ENCODE measurements around the gene C3orf20. TPM values are rescaled to one million over a fixed set of nuclear protein-coding genes. Genes with fewer than 3 reads are reported as not detected.

Gene C3orf20
- total and polyA plus RNA-seq, 9 of the 15 experiments (the other 6 are each of a cell fraction or from before 2014, with no cell fraction given) = 0.04 TPM; not detected in 8

DNA sequence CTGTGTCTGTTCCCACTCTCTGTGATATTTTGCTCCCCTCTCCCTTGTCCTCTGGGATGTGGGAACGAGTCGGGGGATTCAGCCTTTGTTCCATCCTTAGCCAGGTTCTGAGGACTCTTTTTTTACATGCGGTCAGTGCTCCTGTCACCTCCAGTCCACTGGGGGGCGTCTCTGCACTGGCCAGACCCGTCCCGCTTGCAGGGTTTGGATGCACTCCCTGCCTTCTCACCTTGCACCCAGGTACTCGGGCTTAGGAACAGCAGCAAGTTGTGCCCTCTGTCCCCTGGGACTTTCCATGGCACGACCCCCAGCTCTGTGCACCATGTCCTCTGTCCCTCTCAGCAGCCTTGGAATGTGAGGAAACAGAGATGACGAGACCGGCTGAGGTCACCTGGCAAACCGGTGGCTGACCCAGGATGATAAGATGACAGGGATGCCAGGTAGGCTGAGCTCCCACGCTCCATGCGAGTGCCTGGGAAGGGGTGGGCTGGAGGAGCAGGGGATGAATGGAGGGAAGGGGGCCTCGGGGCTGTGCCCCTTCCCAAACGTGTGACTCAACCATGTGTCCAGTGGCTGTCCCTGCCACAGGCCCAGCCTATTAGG, 116.5 kb downstream of the C3orf20 start (continued):
- TF ChIP-seq ZNF695 (CRISPR knock-in tag; IDR thresholded peaks at IDR 0.05) (no peak), FOSL1 (tag; conservative IDR thresholded peaks at IDR 0.05) (no peak), POLR2AphosphoS5 (IDR thresholded peaks at IDR 0.05; ENCODE audit: control insufficient read depth, insufficient read depth, low read depth, low read length) (no peak), ZNF274 (IDR thresholded peaks at IDR 0.05; ENCODE audit: borderline replicate concordance, low read depth, low read length) (no peak), RBM14 (IDR thresholded peaks at IDR 0.05; ENCODE audit: borderline replicate concordance, insufficient read depth, low read depth, low read length) (no peak), SMARCE1 (IDR thresholded peaks at IDR 0.05) (no peak), SMARCA4 (IDR thresholded peaks at IDR 0.05) (no peak), KLF6 (CRISPR knock-in tag; IDR thresholded peaks at IDR 0.05; ENCODE audit: borderline replicate concordance) (no peak), MAFK (IDR thresholded peaks at IDR 0.05; ENCODE audit: low read length) (no peak), RCOR1 (IDR thresholded peaks at IDR 0.05; ENCODE audit: borderline replicate concordance in 1 of 2, low read depth in 2 of 2, low read length in 2 of 2) (peak in 1 of 2 experiments; percentile 62; a peak in 1 of 4 replicates), TEAD4 (IDR thresholded peaks at IDR 0.05; ENCODE audit: low read length) (no peak), TEAD4 (CRISPR knock-in tag; IDR thresholded peaks at IDR 0.05; ENCODE audit: borderline replicate concordance) (no peak), CREM (IDR thresholded peaks at IDR 0.05; ENCODE audit: low read depth) (peak; percentile 26), ZNF23 (CRISPR knock-in tag; IDR thresholded peaks at IDR 0.05) (no peak), MCM5 (IDR thresholded peaks at IDR 0.05; ENCODE audit: low read depth) (no peak), MTA3 (IDR thresholded peaks at IDR 0.05; ENCODE audit: borderline replicate concordance) (no peak), MED1 (CRISPR knock-in tag; IDR thresholded peaks at IDR 0.05; ENCODE audit: borderline replicate concordance) (no peak), ZNF436 (CRISPR knock-in tag; IDR thresholded peaks at IDR 0.05) (no peak), ZFP36 (IDR thresholded peaks at IDR 0.05; ENCODE audit: low read depth, low read length, partially characterized antibody) (peak; percentile 30)
- TF ChIP-seq, protein P1, sequence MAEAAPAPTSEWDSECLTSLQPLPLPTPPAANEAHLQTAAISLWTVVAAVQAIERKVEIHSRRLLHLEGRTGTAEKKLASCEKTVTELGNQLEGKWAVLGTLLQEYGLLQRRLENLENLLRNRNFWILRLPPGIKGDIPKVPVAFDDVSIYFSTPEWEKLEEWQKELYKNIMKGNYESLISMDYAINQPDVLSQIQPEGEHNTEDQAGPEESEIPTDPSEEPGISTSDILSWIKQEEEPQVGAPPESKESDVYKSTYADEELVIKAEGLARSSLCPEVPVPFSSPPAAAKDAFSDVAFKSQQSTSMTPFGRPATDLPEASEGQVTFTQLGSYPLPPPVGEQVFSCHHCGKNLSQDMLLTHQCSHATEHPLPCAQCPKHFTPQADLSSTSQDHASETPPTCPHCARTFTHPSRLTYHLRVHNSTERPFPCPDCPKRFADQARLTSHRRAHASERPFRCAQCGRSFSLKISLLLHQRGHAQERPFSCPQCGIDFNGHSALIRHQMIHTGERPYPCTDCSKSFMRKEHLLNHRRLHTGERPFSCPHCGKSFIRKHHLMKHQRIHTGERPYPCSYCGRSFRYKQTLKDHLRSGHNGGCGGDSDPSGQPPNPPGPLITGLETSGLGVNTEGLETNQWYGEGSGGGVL (CRISPR knock-in tag; IDR thresholded peaks at IDR 0.05) = no peak
- TF ChIP-seq, protein P2, sequence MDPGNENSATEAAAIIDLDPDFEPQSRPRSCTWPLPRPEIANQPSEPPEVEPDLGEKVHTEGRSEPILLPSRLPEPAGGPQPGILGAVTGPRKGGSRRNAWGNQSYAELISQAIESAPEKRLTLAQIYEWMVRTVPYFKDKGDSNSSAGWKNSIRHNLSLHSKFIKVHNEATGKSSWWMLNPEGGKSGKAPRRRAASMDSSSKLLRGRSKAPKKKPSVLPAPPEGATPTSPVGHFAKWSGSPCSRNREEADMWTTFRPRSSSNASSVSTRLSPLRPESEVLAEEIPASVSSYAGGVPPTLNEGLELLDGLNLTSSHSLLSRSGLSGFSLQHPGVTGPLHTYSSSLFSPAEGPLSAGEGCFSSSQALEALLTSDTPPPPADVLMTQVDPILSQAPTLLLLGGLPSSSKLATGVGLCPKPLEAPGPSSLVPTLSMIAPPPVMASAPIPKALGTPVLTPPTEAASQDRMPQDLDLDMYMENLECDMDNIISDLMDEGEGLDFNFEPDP (CRISPR knock-in tag; IDR thresholded peaks at IDR 0.05) = no peak
- TF ChIP-seq, protein P3, sequence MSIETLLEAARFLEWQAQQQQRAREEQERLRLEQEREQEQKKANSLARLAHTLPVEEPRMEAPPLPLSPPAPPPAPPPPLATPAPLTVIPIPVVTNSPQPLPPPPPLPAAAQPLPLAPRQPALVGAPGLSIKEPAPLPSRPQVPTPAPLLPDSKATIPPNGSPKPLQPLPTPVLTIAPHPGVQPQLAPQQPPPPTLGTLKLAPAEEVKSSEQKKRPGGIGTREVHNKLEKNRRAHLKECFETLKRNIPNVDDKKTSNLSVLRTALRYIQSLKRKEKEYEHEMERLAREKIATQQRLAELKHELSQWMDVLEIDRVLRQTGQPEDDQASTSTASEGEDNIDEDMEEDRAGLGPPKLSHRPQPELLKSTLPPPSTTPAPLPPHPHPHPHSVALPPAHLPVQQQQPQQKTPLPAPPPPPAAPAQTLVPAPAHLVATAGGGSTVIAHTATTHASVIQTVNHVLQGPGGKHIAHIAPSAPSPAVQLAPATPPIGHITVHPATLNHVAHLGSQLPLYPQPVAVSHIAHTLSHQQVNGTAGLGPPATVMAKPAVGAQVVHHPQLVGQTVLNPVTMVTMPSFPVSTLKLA (conservative IDR thresholded peaks at IDR 0.05) = no peak
- TF ChIP-seq, protein P4, sequence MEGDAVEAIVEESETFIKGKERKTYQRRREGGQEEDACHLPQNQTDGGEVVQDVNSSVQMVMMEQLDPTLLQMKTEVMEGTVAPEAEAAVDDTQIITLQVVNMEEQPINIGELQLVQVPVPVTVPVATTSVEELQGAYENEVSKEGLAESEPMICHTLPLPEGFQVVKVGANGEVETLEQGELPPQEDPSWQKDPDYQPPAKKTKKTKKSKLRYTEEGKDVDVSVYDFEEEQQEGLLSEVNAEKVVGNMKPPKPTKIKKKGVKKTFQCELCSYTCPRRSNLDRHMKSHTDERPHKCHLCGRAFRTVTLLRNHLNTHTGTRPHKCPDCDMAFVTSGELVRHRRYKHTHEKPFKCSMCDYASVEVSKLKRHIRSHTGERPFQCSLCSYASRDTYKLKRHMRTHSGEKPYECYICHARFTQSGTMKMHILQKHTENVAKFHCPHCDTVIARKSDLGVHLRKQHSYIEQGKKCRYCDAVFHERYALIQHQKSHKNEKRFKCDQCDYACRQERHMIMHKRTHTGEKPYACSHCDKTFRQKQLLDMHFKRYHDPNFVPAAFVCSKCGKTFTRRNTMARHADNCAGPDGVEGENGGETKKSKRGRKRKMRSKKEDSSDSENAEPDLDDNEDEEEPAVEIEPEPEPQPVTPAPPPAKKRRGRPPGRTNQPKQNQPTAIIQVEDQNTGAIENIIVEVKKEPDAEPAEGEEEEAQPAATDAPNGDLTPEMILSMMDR (IDR thresholded peaks at IDR 0.05 in 2 of 3, conservative IDR thresholded peaks at IDR 0.05 in 1 of 3; ENCODE audit: insufficient read depth in 2 of 3, low read depth in 1 of 3, low read length in 3 of 3) = peak; percentile 87 to 95 (median 94)
